IPS DF 6.9 (cell line): ENCODE measurements around the gene MCU.
"Not testable (repeated sequence)": the region's sequence is repeated elsewhere in the genome, so short reads cannot be mapped to it uniquely, and the experiment has no call there.

Experiments
- DNase-seq: peaks from one replicate; pipeline ENCODE4 v3.0.0-alpha.2; 2013; ENCODE audit warnings: low read depth, low spot score
- H3K27ac ChIP-seq: one replicate; pipeline ENCODE4 v1.5.1; 2013; ENCODE audit warnings: low read length, control low read depth
- H3K27me3 ChIP-seq: 2 replicates; pipeline ENCODE4 v1.6.1; 2013; ENCODE audit warnings: mild to moderate bottlenecking, low read length; ENCODE audit not compliant: control insufficient read depth, insufficient read depth
- H3K36me3 ChIP-seq: 2 replicates; pipeline ENCODE4 v1.6.1; 2013; ENCODE audit warnings: low read length; ENCODE audit not compliant: control insufficient read depth, insufficient read depth
- H3K4me1 ChIP-seq: 2 replicates; pipeline ENCODE4 v1.6.1; 2013; ENCODE audit warnings: low read length; ENCODE audit not compliant: control insufficient read depth, insufficient read depth
- H3K4me3 ChIP-seq: 2 replicates; pipeline ENCODE4 v1.5.1; 2013; ENCODE audit warnings: mild to moderate bottlenecking, low read length
- H3K9me3 ChIP-seq: 2 replicates; pipeline ENCODE4 v1.6.1; 2013; ENCODE audit warnings: low read length, inconsistent platforms; ENCODE audit not compliant: control insufficient read depth, insufficient read depth
- WGBS: extraction: QIAGEN DNeasy Blood & Tissue Kit; methylation state at CpG from one replicate; pipeline ENCODE4 v1.1.7; 2013; ENCODE audit warnings: mixed read lengths, missing lambda C conversion rate; ENCODE audit not compliant: insufficient read length, insufficient coverage; 5-methylcytosine and 5-hydroxymethylcytosine counted together

MCU gene

DNA sequence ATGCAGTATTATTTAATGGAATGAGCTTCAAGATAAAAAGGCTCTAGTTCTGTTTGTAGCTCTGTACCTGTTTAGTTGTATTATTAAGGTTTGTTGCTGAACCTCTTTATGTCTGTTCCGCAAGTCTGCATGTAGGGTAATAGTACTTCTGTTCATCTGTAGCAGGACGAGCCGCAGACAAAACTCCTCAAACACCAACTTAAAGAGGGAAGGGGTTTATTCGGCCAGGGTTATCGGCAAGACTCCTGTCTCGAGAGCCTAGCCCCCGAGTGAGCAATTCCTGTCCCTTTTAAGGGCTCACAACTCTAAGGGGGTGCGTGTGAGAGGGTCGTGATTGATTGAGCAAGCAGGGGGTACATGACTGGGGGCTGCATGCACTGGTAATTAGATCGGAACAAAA is 67.0 kb downstream of the MCU start:
- not testable (repeated sequence) for H3K9me3 ChIP-seq, H3K27me3 ChIP-seq, H3K27ac ChIP-seq, DNase-seq, H3K36me3 ChIP-seq, H3K4me1 ChIP-seq, H3K4me3 ChIP-seq
- no CpG with 5 or more reads among the region's 10 CpGs for WGBS

DNA sequence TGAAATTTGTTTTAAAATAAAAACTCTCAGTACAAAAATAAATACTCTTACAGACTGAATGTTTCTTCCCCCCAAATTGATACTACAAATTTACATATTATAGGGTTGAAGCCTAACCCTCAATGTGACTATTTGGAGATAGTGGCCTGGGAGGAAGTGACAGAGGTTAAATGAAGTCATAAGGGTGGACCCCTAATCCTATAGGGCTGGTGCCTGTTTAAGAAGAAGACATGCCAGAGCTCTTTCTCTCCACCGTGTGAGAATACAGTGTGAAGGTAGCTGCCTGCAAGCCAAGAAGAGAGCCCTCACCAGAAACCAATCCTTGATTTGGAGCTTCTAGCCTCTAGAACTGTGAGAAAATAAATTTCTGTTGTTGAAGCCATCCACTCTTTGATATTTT is 67.6 kb downstream of the MCU start:
- H3K4me3 ChIP-seq, result no peak overlapping the region
- H3K27ac ChIP-seq, result no peak overlapping the region
- H3K9me3 ChIP-seq, result no peaks in the 10 kb centered on the region
- no peak for DNase-seq
- H3K36me3 ChIP-seq, result no peaks in the 10 kb centered on the region
- no peaks in the 10 kb centered on the region for H3K27me3 ChIP-seq
- H3K4me1 ChIP-seq, result peaks cover 2% of the 10 kb centered on the region; the same call in 1 of the 2 replicates
- no CpG with 5 or more reads among the region's 1 CpG for WGBS

DNA sequence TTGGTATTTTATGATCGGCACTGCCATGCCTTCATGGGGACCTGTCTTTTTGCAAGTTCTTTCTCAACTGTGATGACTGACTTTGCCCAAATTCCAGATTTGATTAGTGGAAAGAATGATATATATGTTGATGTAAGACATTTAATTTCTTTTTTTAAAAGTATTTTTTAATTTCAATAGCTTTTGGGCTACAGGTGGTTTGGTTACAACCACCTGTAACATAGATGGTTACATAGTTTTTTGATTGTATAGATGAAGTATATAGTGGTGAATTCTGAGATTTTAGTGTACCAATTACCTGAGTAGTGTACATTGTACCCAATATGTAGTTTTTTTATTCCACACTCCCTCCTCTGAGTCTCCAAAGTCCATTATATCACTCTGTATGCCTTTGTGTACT is 69.6 kb downstream of the MCU start:
- Histone ChIP-seq H3K27ac (no peak overlapping the region), H3K36me3 (no peaks in the 10 kb centered on the region), H3K27me3 (no peaks in the 10 kb centered on the region), H3K4me3 (no peak overlapping the region), H3K4me1 (no peaks in the 10 kb centered on the region), H3K9me3 (no peaks in the 10 kb centered on the region)
- no CpG with 5 or more reads among the region's 1 CpG for WGBS
- no peak for DNase-seq

DNA sequence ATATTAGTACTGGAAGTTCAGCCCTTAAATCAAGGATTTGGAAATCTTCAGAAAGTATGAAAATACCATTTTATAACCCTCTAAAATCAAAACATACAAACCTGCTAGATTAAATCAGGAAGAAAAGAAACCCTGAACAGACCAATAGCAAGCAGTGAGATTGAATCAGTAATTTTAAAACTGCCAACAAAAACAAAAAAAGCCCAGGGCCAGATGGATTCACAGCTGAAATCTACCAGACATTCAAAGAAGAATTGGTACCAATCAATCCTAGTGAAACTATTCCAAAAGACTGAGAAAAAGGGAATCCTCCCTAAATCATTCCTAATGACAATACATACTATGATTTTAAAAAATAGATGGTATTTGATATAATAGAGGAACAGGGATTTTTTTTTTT is 70.1 kb downstream of the MCU start:
- H3K27ac ChIP-seq, result no peak overlapping the region
- no peaks in the 10 kb centered on the region for H3K27me3 ChIP-seq
- DNase-seq, result no peak
- no peaks in the 10 kb centered on the region for H3K9me3 ChIP-seq
- H3K4me3 ChIP-seq, result no peak overlapping the region
- no peaks in the 10 kb centered on the region for H3K4me1 ChIP-seq
- no peaks in the 10 kb centered on the region for H3K36me3 ChIP-seq

DNA sequence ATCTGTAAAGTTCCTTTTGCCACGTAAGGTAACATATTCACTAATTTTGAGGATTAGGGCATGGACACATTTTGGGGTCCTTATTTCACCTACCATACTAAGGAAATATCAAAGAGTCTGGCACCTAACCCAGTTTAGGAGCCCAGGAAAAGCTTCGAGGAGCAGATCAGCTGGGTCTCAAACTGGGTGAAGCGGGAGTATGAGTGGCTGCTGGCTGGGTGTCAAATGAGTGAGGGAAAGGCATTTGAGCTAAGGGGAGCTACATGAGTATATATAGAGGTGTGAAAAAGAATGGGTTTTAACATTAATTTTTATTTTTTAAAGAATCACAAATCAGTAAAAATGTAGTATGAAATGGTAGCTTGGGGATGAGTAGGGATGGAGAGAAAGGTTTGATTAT is 71.3 kb downstream of the MCU start:
- no peak for DNase-seq
- H3K27me3 ChIP-seq, result no peaks in the 10 kb centered on the region
- no peaks in the 10 kb centered on the region for H3K36me3 ChIP-seq
- no peaks in the 10 kb centered on the region for H3K9me3 ChIP-seq
- H3K4me3 ChIP-seq, result no peak overlapping the region
- no peaks in the 10 kb centered on the region for H3K4me1 ChIP-seq
- no CpG with 5 or more reads among the region's 3 CpGs for WGBS
- H3K27ac ChIP-seq, result no peak overlapping the region

DNA sequence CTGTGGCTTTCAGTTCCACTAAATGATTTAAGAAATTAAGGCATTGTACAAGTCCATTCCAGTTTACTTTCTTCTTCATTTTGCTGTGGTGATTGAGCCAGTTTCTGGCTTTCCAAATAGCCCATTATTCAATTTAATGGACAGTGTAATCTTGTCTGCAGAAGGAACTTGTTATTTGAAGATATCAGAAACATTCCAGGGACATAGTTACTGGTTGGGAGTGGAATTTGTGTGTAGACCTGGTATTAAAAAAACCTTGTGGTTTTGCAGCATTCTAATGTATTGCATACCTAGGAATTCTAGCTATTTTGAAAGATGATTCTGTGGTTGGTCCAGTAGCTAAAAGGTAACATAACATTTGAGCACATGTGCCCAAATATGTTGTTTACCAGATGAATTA is 72.2 kb downstream of the MCU start:
- Histone ChIP-seq H3K4me1 (no peaks in the 10 kb centered on the region), H3K4me3 (no peak overlapping the region), H3K27ac (no peak overlapping the region), H3K9me3 (no peaks in the 10 kb centered on the region), H3K36me3 (no peaks in the 10 kb centered on the region), H3K27me3 (no peaks in the 10 kb centered on the region)
- DNase-seq, result no peak

DNA sequence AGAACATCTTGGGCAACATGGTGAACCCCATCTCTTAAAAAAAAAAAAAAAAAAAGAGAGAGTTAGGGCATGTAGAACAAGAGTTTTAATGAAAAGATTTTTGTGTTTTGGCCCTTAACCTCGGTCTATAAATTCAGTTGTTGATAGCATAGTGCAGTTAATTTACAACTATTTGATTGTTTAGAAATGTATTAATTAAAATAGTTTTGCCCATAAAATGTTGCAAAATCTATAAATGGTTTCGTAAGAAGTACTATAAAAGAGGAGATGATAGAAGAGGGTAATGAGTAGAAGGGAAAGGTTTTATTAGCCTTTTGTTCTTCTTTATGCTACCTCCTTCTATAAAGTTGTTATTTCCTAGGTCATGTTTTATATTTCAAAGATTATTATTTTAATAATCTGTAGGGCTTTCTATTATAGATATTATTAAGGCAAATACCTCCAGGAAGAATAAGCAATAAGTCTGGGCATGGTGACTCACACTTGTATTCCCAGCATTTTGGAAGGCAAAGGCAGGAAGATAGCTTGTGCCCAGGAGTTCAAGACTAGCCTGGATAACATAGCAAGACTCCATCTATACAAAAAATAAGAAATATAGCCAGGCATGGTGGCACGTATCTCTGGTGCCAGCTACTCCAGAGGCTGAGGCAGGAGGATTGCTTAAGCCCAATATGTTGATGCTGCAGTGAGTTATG is 73.3 kb downstream of the MCU start:
- Histone ChIP-seq H3K36me3 (no peaks in the 10 kb centered on the region), H3K27ac (no peak overlapping the region), H3K9me3 (no peaks in the 10 kb centered on the region), H3K4me3 (no peak overlapping the region), H3K27me3 (no peaks in the 10 kb centered on the region), H3K4me1 (no peaks in the 10 kb centered on the region)
- DNase-seq, result no peak
- 100% methylated on average over 1 of the region's 3 CpGs for WGBS

DNA sequence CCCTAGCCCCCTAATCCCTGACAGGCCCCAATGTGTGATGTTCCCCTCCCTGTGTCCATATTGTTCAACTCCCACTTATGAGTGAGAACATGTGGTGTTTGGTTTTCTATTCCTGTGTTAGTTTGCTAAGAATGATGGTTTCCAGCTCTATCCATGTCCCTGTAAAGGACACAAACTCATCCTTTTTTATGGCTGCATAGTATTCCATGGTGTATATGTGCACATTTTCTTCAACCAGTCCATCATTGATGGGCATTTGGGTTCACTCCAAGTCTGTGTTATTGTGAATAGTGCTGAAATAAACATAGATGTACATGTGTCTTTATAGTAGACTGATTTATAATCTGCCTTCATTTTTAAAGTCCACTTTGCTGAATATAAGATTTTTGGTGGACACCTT is 79.3 kb downstream of the MCU start:
- not testable (repeated sequence) for H3K27ac ChIP-seq, H3K9me3 ChIP-seq, H3K4me3 ChIP-seq, DNase-seq, H3K4me1 ChIP-seq, H3K36me3 ChIP-seq, H3K27me3 ChIP-seq

DNA sequence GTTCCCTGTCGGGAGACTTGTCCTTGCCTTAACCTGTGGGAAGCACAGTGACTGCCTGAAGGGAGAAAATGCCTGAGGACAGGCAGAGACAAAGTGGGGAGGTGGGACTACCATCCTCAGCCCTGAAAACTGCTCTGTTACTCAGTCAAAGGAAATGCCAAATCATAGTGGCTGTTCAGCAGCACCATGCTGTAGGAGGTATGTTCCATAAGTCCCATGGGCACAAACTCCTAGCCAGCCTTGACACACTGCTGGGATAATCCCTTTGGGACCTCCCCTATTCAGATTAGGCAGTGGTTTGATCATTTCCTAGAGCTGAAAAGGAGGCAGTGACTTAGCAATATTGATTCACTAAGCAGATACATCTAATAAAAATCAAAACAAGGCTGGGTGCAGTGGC is 80.1 kb downstream of the MCU start:
- no CpG with 5 or more reads among the region's 1 CpG for WGBS

DNA sequence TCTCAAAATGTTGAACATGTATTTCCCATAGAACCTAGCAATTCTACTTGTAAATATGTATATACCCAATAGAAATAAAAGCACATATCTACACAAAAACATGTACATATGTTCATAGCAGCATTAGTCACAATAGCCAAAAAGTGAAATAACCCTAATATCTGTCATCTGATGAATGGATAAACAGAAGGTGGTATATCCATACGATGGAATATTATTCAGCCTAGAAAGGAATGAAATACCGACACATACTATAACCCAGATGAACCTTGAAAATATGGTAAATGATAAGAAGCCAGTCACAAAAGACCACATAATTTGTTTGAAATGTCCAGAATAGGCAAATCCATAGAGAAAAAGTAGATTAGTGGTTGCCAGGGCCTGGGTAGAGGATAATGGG is 87.9 kb downstream of the MCU start:
- WGBS, result no CpG with 5 or more reads among the region's 2 CpGs
- no peaks in the 10 kb centered on the region for H3K36me3 ChIP-seq
- peaks cover 5% of the 10 kb centered on the region; the same call in 1 of the 2 replicates for H3K4me1 ChIP-seq
- H3K9me3 ChIP-seq, result no peaks in the 10 kb centered on the region
- DNase-seq, result no peak
- H3K27me3 ChIP-seq, result no peaks in the 10 kb centered on the region
- no peak overlapping the region for H3K27ac ChIP-seq
- no peak overlapping the region for H3K4me3 ChIP-seq

More for the DNA sequence above, 80.1 kb downstream of the MCU start:
- Histone ChIP-seq H3K27ac (no peak overlapping the region), H3K4me3 (no peak overlapping the region), H3K27me3 (no peaks in the 10 kb centered on the region), H3K36me3 (no peaks in the 10 kb centered on the region), H3K9me3 (no peaks in the 10 kb centered on the region), H3K4me1 (no peaks in the 10 kb centered on the region)
- DNase-seq, result no peak

DNA sequence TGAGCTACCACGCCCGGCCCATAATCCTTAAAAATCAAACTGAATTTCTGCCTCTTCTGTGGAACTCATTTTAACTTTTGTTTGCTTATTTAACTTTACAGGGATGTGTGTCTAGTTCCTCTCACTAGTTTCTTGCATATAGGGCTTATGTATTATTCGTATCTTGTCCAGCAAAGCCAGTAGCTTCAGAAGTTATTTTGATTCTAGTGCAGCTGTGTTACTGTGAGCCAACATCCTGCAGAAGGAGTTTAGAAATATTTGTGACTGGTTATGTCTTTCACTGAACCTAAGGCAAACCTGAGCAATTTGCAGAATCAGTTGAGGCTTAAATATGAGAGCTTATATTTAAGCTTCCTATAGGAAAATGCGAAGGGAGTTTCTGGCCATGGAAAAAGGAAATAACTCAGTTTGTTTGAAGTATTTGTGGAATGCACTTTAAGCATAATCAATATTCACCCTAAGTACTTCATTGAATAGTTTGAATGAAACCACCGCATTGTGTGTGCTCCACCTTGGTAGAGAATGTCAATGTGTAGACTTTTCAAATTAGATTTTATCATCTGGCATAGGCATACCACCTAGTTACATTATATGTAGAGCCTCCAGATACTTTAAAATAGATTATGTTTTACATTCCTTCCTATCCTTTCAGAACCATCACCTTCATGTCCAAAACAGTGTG is 90.8 kb downstream of the MCU start:
- Histone ChIP-seq H3K27ac (no peak overlapping the region), H3K27me3 (no peaks in the 10 kb centered on the region), H3K4me3 (no peak overlapping the region), H3K36me3 (no peaks in the 10 kb centered on the region), H3K9me3 (no peaks in the 10 kb centered on the region), H3K4me1 (peaks cover 8% of the 10 kb centered on the region; the same call in 1 of the 2 replicates)
- WGBS, result no CpG with 5 or more reads among the region's 5 CpGs
- no peak for DNase-seq
